NCI-H1417 treated with DMSO at 0.1 percent for 48 hours (cell line): Measurements from ENCODE around the gene CFAP45.

ENCODE experiments used
- DNase-seq: peaks from one replicate; lab custom pipeline; 2025; lab: John Stamatoyannopoulos, UW

The CFAP45 gene

GRCh38 chr1:159936273-159936904, 36.4 kb upstream of the CFAP45 start:
- peak; percentile 44 for DNase-seq

GRCh38 chr1:159935719-159936272, 35.8 kb upstream of the CFAP45 start:
- no peak for DNase-seq

GRCh38 chr1:159935305-159935704, 35.3 kb upstream of the CFAP45 start:
- DNase-seq, result no peak

- DNase-seq, result no peak
These were observed 34.4 kb upstream of the CFAP45 start for GRCh38 chr1:159934136-159935039.

GRCh38 chr1:159933347-159933746, 33.4 kb upstream of the CFAP45 start:
- DNase-seq, result no peak

- no peak for DNase-seq
These were observed 32.6 kb upstream of the CFAP45 start for GRCh38 chr1:159932296-159933285.

- DNase-seq, result no peak
These were observed 31.8 kb upstream of the CFAP45 start for GRCh38 chr1:159931795-159932173.

- no peak for DNase-seq
These were observed 31.3 kb upstream of the CFAP45 start for GRCh38 chr1:159931101-159931794.

GRCh38 chr1:159930634-159931033, 30.7 kb upstream of the CFAP45 start:
- no peak for DNase-seq

GRCh38 chr1:159930216-159930615, 30.3 kb upstream of the CFAP45 start:
- DNase-seq, result no peak

GRCh38 chr1:159929155-159930051, 29.4 kb upstream of the CFAP45 start:
- no peak for DNase-seq

GRCh38 chr1:159928491-159929050, 28.6 kb upstream of the CFAP45 start:
- no peak for DNase-seq

- DNase-seq, result no peak
These were observed 28.0 kb upstream of the CFAP45 start for GRCh38 chr1:159927849-159928431.

- DNase-seq, result no peak
These were observed 27.4 kb upstream of the CFAP45 start for GRCh38 chr1:159927211-159927848.

- no peak for DNase-seq
These were observed 25.7 kb upstream of the CFAP45 start for GRCh38 chr1:159925719-159926078.

- DNase-seq, result no peak
These were observed 25.1 kb upstream of the CFAP45 start, which contains the start of gene TAGLN2 for GRCh38 chr1:159924791-159925718. Gene TAGLN2, minus strand, starts transcription at chr1:159925507. Its CDS starts 4,998 bp downstream, at chr1:159920509.

- peak; percentile 6 for DNase-seq
These were observed 24.2 kb upstream of the CFAP45 start for GRCh38 chr1:159924025-159924790.
